GM12874 (cell line): Measurements from ENCODE around the gene MAML2.

Source experiments
- TF ChIP-seq, protein P1 (sequence below): IDR thresholded peaks from 2 replicates; pipeline ENCODE4 v1.5.1; 2011; ENCODE audit warnings: low read depth, mild to moderate bottlenecking, control low read depth, low read length, moderate library complexity; ENCODE audit not compliant: insufficient read depth

MAML2 gene

GRCh38 chr11:96136613-96137298 is 206.2 kb downstream of the MAML2 start:
- TF ChIP-seq, protein P1, sequence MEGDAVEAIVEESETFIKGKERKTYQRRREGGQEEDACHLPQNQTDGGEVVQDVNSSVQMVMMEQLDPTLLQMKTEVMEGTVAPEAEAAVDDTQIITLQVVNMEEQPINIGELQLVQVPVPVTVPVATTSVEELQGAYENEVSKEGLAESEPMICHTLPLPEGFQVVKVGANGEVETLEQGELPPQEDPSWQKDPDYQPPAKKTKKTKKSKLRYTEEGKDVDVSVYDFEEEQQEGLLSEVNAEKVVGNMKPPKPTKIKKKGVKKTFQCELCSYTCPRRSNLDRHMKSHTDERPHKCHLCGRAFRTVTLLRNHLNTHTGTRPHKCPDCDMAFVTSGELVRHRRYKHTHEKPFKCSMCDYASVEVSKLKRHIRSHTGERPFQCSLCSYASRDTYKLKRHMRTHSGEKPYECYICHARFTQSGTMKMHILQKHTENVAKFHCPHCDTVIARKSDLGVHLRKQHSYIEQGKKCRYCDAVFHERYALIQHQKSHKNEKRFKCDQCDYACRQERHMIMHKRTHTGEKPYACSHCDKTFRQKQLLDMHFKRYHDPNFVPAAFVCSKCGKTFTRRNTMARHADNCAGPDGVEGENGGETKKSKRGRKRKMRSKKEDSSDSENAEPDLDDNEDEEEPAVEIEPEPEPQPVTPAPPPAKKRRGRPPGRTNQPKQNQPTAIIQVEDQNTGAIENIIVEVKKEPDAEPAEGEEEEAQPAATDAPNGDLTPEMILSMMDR, result no peak

GRCh38 chr11:96134602-96135001 is 208.4 kb downstream of the MAML2 start:
- TF ChIP-seq, protein P1, result no peak

DNA sequence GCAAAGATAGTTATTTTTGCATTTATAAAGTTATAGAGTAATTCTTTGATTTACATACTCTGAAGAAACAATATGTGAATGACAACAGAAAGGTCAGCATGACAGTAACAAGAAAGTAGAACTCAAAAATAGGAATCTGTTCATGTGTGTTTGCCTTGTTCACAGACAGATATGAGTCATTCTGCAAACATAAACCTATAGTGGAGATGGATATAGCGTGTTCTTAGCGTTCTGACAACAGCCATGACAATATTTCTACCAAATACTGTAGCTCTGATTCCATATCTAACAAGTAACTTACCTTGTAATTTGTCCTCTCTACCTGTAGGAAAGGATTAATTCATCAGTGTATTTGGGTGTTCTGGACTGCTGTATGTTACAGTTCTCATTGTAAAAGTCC is 210.6 kb downstream of the MAML2 start:
- TF ChIP-seq, protein P1, result no peak

GRCh38 chr11:96130061-96130620 is 212.9 kb downstream of the MAML2 start:
- TF ChIP-seq, protein P1, result no peak

- TF ChIP-seq, protein P1, result no peak
Observed at GRCh38 chr11:96127596-96127959, 215.4 kb downstream of the MAML2 start.

DNA sequence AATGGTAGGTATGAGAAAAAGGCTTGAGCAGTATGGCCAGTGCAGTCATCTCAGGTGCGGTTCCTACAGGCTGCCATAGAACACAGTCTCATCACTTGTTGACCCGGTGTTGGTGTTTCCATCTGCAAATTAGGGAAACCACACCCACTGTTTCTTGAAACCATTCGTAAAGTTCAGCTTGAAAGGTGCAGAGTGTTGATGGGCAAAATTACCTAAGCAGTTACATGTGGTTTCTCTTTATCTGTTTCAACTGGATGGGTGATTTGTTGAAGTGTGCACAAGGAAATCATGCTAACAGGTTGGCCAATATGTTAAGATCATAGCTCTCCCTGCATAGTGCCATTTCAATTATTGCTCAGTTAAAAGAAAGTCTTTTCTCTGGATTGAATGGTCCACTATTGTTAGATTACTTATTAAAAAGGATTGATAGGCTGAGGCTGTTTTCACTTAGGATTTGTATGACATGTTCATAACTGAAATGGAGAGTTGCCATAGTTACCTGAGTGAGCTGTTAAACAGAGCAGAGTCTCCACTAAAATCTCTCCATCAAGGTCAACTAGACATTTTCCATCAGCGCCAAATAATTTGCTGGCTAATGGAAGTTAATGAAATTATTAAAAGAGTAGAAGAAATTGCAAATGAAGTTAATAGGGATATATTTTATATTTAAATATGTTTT is 215.9 kb downstream of the MAML2 start:
- TF ChIP-seq, protein P1, result no peak

GRCh38 chr11:96125400-96125799 is 217.6 kb downstream of the MAML2 start:
- TF ChIP-seq, protein P1, result no peak
